HEK293 (cell line): ENCODE measurements around the gene MAP4K2.

Experiments used
- CTCF ChIA-PET: fragments of 350-600 bp; formaldehyde crosslinking; extraction: SDS; loops from one replicate; lab custom pipeline; 2021; ENCODE audit warnings: antibody characterized with exemption; lab: Yijun Ruan, JAX
- POLR2A ChIA-PET: fragments of 300-600 bp; formaldehyde crosslinking; extraction: SDS; loops from one replicate; lab custom pipeline; 2020; ENCODE audit warnings: antibody characterized with exemption, inconsistent platforms; lab: Yijun Ruan, JAX
- H3K27ac ChIP-seq: fragments of 200-500 bp; sonication (Bioruptor generic); 2 replicates; pipeline ENCODE4 v1.5.1; 2014; ENCODE audit warnings: low read depth, low read length, control low read depth, inconsistent platforms; ENCODE audit errors: extremely low read depth
- H3K36me3 ChIP-seq, 2 experiments: fragments of 200-500 bp in 1 of 2; sonication (Bioruptor generic) in 1 of 2; 1 replicate in 1 of 2; 2 replicates in 1 of 2; pipeline ENCODE4 v1.5.1; 2014 to 2017; ENCODE audit warnings: inconsistent platforms in 2 of 2, low read length in 2 of 2; ENCODE audit not compliant: control insufficient read depth in 2 of 2, insufficient read depth in 1 of 2
- H3K4me1 ChIP-seq: fragments of 200-500 bp; sonication (Bioruptor generic); 2 replicates; pipeline ENCODE4 v1.5.1; 2014; ENCODE audit warnings: mild to moderate bottlenecking, low read length, inconsistent platforms; ENCODE audit not compliant: control insufficient read depth, insufficient read depth
- H3K4me3 ChIP-seq: 2 replicates; pipeline ENCODE4 v1.5.1; 2011; ENCODE audit warnings: low read depth, mild to moderate bottlenecking, control low read depth, low read length, moderate library complexity
- H3K9me3 ChIP-seq: fragments of 200-500 bp; sonication (Bioruptor generic); 2 replicates; pipeline ENCODE4 v1.5.1; 2014; ENCODE audit warnings: low read depth, low read length, inconsistent platforms; ENCODE audit not compliant: control insufficient read depth, insufficient read depth
- EGR2 ChIP-seq: fragments of 450-650 bp; formaldehyde crosslinking; IDR thresholded peaks from 2 replicates; pipeline ENCODE4 v1.5.1; 2016; ENCODE audit warnings: low read depth, missing biosample characterization, missing genetic modification characterization
- FEZF1 ChIP-seq: fragments of 450-650 bp; formaldehyde crosslinking; IDR thresholded peaks from 2 replicates; pipeline ENCODE4 v1.5.1; 2016; ENCODE audit warnings: missing biosample characterization, missing genetic modification characterization
- GLIS1 ChIP-seq: fragments of 450-650 bp; formaldehyde crosslinking; IDR thresholded peaks from 2 replicates; pipeline ENCODE4 v1.5.1; 2016; ENCODE audit warnings: missing biosample characterization, missing genetic modification characterization
- GLIS2 ChIP-seq: fragments of 450-650 bp; formaldehyde crosslinking; IDR thresholded peaks from 2 replicates; pipeline ENCODE4 v1.5.1; 2016; ENCODE audit warnings: missing biosample characterization, missing genetic modification characterization
- TCF7L2 ChIP-seq: IDR thresholded peaks from 2 replicates; pipeline ENCODE4 v1.6.1; 2011; ENCODE audit warnings: low read depth, mild to moderate bottlenecking, inconsistent platforms, low read length, moderate library complexity, borderline replicate concordance
- ZFHX2 ChIP-seq: fragments of 450-650 bp; formaldehyde crosslinking; conservative IDR thresholded peaks from 2 replicates; pipeline ENCODE4 v1.5.1; 2016; ENCODE audit warnings: missing biosample characterization, missing genetic modification characterization
- ZIC2 ChIP-seq: fragments of 450-650 bp; formaldehyde crosslinking; IDR thresholded peaks from 2 replicates; pipeline ENCODE4 v1.5.1; 2016; ENCODE audit warnings: missing biosample characterization, missing genetic modification characterization
- ZNF121 ChIP-seq: fragments of 450-650 bp; formaldehyde crosslinking; IDR thresholded peaks from 2 replicates; pipeline ENCODE4 v1.5.1; 2016; ENCODE audit warnings: missing biosample characterization, missing genetic modification characterization
- ZNF133 ChIP-seq: fragments of 450-650 bp; formaldehyde crosslinking; IDR thresholded peaks from 2 replicates; pipeline ENCODE4 v1.5.1; 2016; ENCODE audit warnings: missing biosample characterization, missing genetic modification characterization
- ZNF157 ChIP-seq: fragments of 450-650 bp; formaldehyde crosslinking; IDR thresholded peaks from 2 replicates; pipeline ENCODE4 v1.5.1; 2016; ENCODE audit warnings: missing biosample characterization, missing genetic modification characterization
- ZNF223 ChIP-seq: fragments of 450-650 bp; formaldehyde crosslinking; IDR thresholded peaks from 2 replicates; pipeline ENCODE4 v1.5.1; 2016; ENCODE audit warnings: missing biosample characterization, missing genetic modification characterization
- ZNF280C ChIP-seq: fragments of 450-650 bp; formaldehyde crosslinking; IDR thresholded peaks from 2 replicates; pipeline ENCODE4 v1.5.1; 2016; ENCODE audit warnings: missing biosample characterization, missing genetic modification characterization
- ZNF324 ChIP-seq: fragments of 450-650 bp; formaldehyde crosslinking; IDR thresholded peaks from 2 replicates; pipeline ENCODE4 v1.5.1; 2016; ENCODE audit warnings: missing biosample characterization, missing genetic modification characterization
- ZNF510 ChIP-seq: fragments of 450-650 bp; formaldehyde crosslinking; IDR thresholded peaks from 2 replicates; pipeline ENCODE4 v1.5.1; 2018; ENCODE audit warnings: mild to moderate bottlenecking, missing genetic modification characterization, missing biosample characterization; ENCODE audit not compliant: insufficient replicate concordance
- ZNF654 ChIP-seq: fragments of 450-650 bp; formaldehyde crosslinking; IDR thresholded peaks from 2 replicates; pipeline ENCODE4 v1.5.1; 2016; ENCODE audit warnings: low read depth, missing biosample characterization, missing genetic modification characterization
- ZNF670 ChIP-seq: fragments of 450-650 bp; formaldehyde crosslinking; IDR thresholded peaks from 2 replicates; pipeline ENCODE4 v1.5.1; 2016; ENCODE audit warnings: missing biosample characterization, missing genetic modification characterization, low read depth
- ZNF843 ChIP-seq: fragments of 450-650 bp; formaldehyde crosslinking; IDR thresholded peaks from 2 replicates; pipeline ENCODE4 v1.5.1; 2016; ENCODE audit warnings: missing biosample characterization, missing genetic modification characterization
- TF ChIP-seq, protein P1 (sequence below): fragments of 450-650 bp; formaldehyde crosslinking; IDR thresholded peaks from 2 replicates; pipeline ENCODE4 v1.5.1; 2016; ENCODE audit warnings: missing biosample characterization, missing genetic modification characterization
- TF ChIP-seq, protein P2 (sequence below): fragments of 450-650 bp; formaldehyde crosslinking; IDR thresholded peaks from 2 replicates; pipeline ENCODE4 v1.5.1; 2016; ENCODE audit warnings: missing biosample characterization, missing genetic modification characterization
- TF ChIP-seq, protein P3 (sequence below): fragments of 450-650 bp; formaldehyde crosslinking; conservative IDR thresholded peaks from 2 replicates; pipeline ENCODE4 v1.5.1; 2016; ENCODE audit warnings: low read depth, missing biosample characterization, missing genetic modification characterization
- TF ChIP-seq, protein P4 (sequence below): fragments of 450-650 bp; formaldehyde crosslinking; IDR thresholded peaks from 2 replicates; pipeline ENCODE4 v1.5.1; 2016; ENCODE audit warnings: missing biosample characterization, missing genetic modification characterization

MAP4K2 gene

DNA sequence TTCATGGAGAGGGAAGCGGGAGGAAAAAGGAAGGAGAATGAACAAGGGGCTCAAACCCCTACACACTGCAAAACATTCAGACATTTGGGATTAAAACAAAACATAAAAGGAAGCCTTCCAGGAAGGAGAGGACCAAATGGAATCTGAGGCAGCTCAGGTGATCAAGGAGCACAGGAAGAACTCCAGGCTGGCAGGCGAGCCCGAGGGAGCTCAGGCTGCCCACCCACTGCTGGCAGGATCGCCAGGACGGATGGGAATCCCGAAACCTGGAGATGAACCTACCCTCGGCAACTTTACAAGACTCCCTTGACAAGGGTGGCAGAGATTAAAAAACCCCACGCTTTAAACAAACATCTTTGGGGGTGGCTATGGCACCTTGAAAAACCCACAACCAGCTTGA, 38.3 kb downstream of the MAP4K2 start (continued):
- TF ChIP-seq, protein P1, sequence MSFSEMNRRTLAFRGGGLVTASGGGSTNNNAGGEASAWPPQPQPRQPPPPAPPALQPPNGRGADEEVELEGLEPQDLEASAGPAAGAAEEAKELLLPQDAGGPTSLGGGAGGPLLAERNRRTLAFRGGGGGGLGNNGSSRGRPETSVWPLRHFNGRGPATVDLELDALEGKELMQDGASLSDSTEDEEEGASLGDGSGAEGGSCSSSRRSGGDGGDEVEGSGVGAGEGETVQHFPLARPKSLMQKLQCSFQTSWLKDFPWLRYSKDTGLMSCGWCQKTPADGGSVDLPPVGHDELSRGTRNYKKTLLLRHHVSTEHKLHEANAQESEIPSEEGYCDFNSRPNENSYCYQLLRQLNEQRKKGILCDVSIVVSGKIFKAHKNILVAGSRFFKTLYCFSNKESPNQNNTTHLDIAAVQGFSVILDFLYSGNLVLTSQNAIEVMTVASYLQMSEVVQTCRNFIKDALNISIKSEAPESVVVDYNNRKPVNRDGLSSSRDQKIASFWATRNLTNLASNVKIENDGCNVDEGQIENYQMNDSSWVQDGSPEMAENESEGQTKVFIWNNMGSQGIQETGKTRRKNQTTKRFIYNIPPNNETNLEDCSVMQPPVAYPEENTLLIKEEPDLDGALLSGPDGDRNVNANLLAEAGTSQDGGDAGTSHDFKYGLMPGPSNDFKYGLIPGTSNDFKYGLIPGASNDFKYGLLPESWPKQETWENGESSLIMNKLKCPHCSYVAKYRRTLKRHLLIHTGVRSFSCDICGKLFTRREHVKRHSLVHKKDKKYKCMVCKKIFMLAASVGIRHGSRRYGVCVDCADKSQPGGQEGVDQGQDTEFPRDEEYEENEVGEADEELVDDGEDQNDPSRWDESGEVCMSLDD (tag by site-specific recombination), result no peak
- TF ChIP-seq, all 188 proteins: peak for 0

- POLR2A ChIA-PET, result interaction anchor here (0.9 to 5.8 kb wide), 5 partner anchors 8 to 28 kb away, joined by 3 to 42 read pairs (median 4); partner anchors contain the start of gene SF1
- no peak for TF ChIP-seq ZNF280C (tag by site-specific recombination)
- TF ChIP-seq ZNF654 (tag by site-specific recombination), result no peak
- 0 out of 2 replicates have a peak, but pooled peaks have one; percentile 3 for TF ChIP-seq GLIS2 (tag by site-specific recombination)
- TF ChIP-seq ZNF510 (tag by site-specific recombination), result no peak
- TF ChIP-seq ZIC2 (tag by site-specific recombination), result peak; percentile 55
- TF ChIP-seq, protein P2, sequence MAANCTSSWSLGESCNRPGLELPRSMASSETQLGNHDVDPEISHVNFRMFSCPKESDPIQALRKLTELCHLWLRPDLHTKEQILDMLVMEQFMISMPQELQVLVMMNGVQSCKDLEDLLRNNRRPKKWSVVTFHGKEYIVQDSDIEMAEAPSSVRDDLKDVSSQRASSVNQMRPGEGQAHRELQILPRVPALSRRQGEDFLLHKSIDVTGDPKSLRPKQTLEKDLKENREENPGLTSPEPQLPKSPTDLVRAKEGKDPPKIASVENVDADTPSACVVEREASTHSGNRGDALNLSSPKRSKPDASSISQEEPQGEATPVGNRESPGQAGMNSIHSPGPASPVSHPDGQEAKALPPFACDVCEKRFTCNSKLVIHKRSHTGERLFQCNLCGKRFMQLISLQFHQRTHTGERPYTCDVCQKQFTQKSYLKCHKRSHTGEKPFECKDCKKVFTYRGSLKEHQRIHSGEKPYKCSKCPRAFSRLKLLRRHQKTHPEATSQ (tag by site-specific recombination), result no peak
- peak; percentile 89 for TF ChIP-seq EGR2 (tag by site-specific recombination)
- peak; percentile 89 for TF ChIP-seq ZFHX2 (tag by site-specific recombination)
- TF ChIP-seq ZNF157 (tag by site-specific recombination), result no peak
- no peak for TF ChIP-seq ZNF223 (tag by site-specific recombination)
- TF ChIP-seq, protein P3, sequence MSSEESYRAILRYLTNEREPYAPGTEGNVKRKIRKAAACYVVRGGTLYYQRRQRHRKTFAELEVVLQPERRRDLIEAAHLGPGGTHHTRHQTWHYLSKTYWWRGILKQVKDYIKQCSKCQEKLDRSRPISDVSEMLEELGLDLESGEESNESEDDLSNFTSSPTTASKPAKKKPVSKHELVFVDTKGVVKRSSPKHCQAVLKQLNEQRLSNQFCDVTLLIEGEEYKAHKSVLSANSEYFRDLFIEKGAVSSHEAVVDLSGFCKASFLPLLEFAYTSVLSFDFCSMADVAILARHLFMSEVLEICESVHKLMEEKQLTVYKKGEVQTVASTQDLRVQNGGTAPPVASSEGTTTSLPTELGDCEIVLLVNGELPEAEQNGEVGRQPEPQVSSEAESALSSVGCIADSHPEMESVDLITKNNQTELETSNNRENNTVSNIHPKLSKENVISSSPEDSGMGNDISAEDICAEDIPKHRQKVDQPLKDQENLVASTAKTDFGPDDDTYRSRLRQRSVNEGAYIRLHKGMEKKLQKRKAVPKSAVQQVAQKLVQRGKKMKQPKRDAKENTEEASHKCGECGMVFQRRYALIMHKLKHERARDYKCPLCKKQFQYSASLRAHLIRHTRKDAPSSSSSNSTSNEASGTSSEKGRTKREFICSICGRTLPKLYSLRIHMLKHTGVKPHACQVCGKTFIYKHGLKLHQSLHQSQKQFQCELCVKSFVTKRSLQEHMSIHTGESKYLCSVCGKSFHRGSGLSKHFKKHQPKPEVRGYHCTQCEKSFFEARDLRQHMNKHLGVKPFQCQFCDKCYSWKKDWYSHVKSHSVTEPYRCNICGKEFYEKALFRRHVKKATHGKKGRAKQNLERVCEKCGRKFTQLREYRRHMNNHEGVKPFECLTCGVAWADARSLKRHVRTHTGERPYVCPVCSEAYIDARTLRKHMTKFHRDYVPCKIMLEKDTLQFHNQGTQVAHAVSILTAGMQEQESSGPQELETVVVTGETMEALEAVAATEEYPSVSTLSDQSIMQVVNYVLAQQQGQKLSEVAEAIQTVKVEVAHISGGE, result no peak
- no peak for TF ChIP-seq ZNF324 (tag by site-specific recombination)
- TF ChIP-seq FEZF1 (tag by site-specific recombination), result peak; percentile 28
- TF ChIP-seq ZNF670, result no peak
- TF ChIP-seq, protein P4, sequence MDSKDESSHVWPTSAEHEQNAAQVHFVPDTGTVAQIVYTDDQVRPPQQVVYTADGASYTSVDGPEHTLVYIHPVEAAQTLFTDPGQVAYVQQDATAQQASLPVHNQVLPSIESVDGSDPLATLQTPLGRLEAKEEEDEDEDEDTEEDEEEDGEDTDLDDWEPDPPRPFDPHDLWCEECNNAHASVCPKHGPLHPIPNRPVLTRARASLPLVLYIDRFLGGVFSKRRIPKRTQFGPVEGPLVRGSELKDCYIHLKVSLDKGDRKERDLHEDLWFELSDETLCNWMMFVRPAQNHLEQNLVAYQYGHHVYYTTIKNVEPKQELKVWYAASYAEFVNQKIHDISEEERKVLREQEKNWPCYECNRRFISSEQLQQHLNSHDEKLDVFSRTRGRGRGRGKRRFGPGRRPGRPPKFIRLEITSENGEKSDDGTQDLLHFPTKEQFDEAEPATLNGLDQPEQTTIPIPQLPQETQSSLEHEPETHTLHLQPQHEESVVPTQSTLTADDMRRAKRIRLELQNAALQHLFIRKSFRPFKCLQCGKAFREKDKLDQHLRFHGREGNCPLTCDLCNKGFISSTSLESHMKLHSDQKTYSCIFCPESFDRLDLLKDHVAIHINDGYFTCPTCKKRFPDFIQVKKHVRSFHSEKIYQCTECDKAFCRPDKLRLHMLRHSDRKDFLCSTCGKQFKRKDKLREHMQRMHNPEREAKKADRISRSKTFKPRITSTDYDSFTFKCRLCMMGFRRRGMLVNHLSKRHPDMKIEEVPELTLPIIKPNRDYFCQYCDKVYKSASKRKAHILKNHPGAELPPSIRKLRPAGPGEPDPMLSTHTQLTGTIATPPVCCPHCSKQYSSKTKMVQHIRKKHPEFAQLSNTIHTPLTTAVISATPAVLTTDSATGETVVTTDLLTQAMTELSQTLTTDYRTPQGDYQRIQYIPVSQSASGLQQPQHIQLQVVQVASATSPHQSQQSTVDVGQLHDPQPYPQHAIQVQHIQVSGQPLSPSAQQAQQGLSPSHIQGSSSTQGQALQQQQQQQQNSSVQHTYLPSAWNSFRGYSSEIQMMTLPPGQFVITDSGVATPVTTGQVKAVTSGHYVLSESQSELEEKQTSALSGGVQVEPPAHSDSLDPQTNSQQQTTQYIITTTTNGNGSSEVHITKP, result 0 out of 2 replicates have a peak, but pooled peaks have one; percentile 28
- TF ChIP-seq GLIS1, result peak; percentile 91
- TF ChIP-seq ZNF133 (tag by site-specific recombination), result no peak
- TF ChIP-seq TCF7L2, result no peak
- no peak for TF ChIP-seq ZNF843 (tag by site-specific recombination)
- TF ChIP-seq ZNF121 (tag by site-specific recombination), result no peak
- CTCF ChIA-PET, result interaction anchor here (0.7 to 4.0 kb wide), 6 partner anchors 10 to 129 kb away, joined by 3 to 22 read pairs (median 4); partner anchors contain the start of gene RASGRP2
- Histone ChIP-seq H3K36me3 (peaks cover 0 to 73% of the 10 kb centered on the region in 2 experiments; a peak in 2 of 3 replicates), H3K4me1 (peaks cover 7% of the 10 kb centered on the region), H3K27ac (peak overlapping the region; percentile 18), H3K4me3 (no peak overlapping the region), H3K9me3 (no peaks in the 10 kb centered on the region)
These were observed 38.9 kb downstream of the MAP4K2 start for GRCh38 chr11:64764040-64764611.
